ENCODE measurements around the gene TMEM240. TPM values are rescaled to one million over a fixed set of nuclear protein-coding genes. Genes with fewer than 3 reads are reported as not detected.
"Not testable (repeated sequence)": the region's sequence is repeated elsewhere in the genome, so short reads cannot be mapped to it uniquely, and the experiment has no call there.

TMEM240 gene
- total and polyA plus RNA-seq, 10 of the 15 experiments (the other 5 are each of a cell fraction or from before 2014, with no cell fraction given), result 0.17 to 0.49 TPM; not detected in 8

GRCh38 chr1:1489231-1489630 lies 51.2 kb downstream of the TMEM240 start:
- in situ Hi-C loops (cut with MboI) (no loop called here), intact Hi-C loops (cut with micrococcal nuclease; ENCODE audit: unreplicated experiment) (no loop called here)
- no peak overlapping the region for H2AFZ ChIP-seq (ENCODE audit: control insufficient read depth, low read depth, low read length)
- WGBS (ENCODE audit: insufficient coverage, insufficient replicate concordance, low lambda C conversion rate, missing lambda C conversion rate), result 98% methylated on average over 9 of the region's 16 CpGs
- CTCF ChIA-PET, result no interaction called here
- RAD21 ChIA-PET (ENCODE audit: unreplicated experiment), result no interaction called here
- H3K36me3 ChIP-seq (ENCODE audit: control insufficient read depth in 2 of 2, insufficient read depth in 2 of 2, low read length in 1 of 2), result peaks cover 6 to 21% of the 10 kb centered on the region in 2 experiments; a peak in 3 of 4 replicates
- ATAC-seq (no peak), DNase-seq (ENCODE audit: low read depth, low spot score) (no peak), FAIRE-seq (no peak)
- peaks cover 6% of the 10 kb centered on the region; the same call in 2 of the 3 replicates for H3K9me3 ChIP-seq (replicated peaks; ENCODE audit: control insufficient read depth, insufficient read depth, low read length)
- no peak overlapping the region for H3K4me2 ChIP-seq (ENCODE audit: control insufficient read depth, insufficient read depth)
- no peaks in the 10 kb centered on the region for H3K27me3 ChIP-seq (replicated peaks in 1 of 2; ENCODE audit: control insufficient read depth in 2 of 2, insufficient read depth in 2 of 2, low read length in 1 of 2)
- no peak overlapping the region for H3K27ac ChIP-seq (ENCODE audit: control insufficient read depth, insufficient read depth)
- POLR2A ChIA-PET, result no interaction called here
- no peaks in the 10 kb centered on the region for H3K79me2 ChIP-seq (ENCODE audit: control insufficient read depth, insufficient read depth, low read length)
- no peak overlapping the region for H3K4me3 ChIP-seq
- TF ChIP-seq JUND (IDR thresholded peaks at IDR 0.05; ENCODE audit: low read depth, low read length), result no peak
- no peak for TF ChIP-seq POLR2AphosphoS5 (IDR thresholded peaks at IDR 0.05; ENCODE audit: low read length)
- no TSS peak for BruUV-seq (replicated peaks)
- H4K20me1 ChIP-seq (ENCODE audit: control insufficient read depth, insufficient read depth), result no peaks in the 10 kb centered on the region
- H3K9ac ChIP-seq (ENCODE audit: control insufficient read depth, insufficient read depth, low read length), result no peak overlapping the region
- SMC1A ChIA-PET (ENCODE audit: uncharacterized antibody, unreplicated experiment), result no interaction called here
- H3K4me1 ChIP-seq (ENCODE audit: control insufficient read depth, insufficient read depth, low read length), result no peaks in the 10 kb centered on the region

GRCh38 chr1:1487701-1488100 lies 52.7 kb downstream of the TMEM240 start:
- RAD21 ChIA-PET (ENCODE audit: unreplicated experiment), result no interaction called here
- no peaks in the 10 kb centered on the region for H3K79me2 ChIP-seq (ENCODE audit: control insufficient read depth, insufficient read depth, low read length)
- TF ChIP-seq SMAD1 (IDR thresholded peaks at IDR 0.05; ENCODE audit: low read depth, partially characterized antibody) (no peak), POLR2A (IDR thresholded peaks at IDR 0.05; ENCODE audit: low read depth, low read length) (0 out of 2 replicates have a peak, but pooled peaks have one; percentile 8)
- no peaks in the 10 kb centered on the region for H4K20me1 ChIP-seq (ENCODE audit: control insufficient read depth, insufficient read depth)
- H3K4me2 ChIP-seq (ENCODE audit: control insufficient read depth, insufficient read depth), result no peak overlapping the region
- SMC1A ChIA-PET (ENCODE audit: uncharacterized antibody, unreplicated experiment), result no interaction called here
- no peak for ATAC-seq
- POLR2A ChIA-PET, result interaction anchor here (0.8 kb wide), 1 partner anchor 12 kb away, joined by 5 read pairs; no protein-coding TSS in a partner anchor
- no peak for FAIRE-seq
- intact Hi-C loops (cut with micrococcal nuclease; ENCODE audit: unreplicated experiment), result no loop called here
- no peak overlapping the region for H2AFZ ChIP-seq (ENCODE audit: control insufficient read depth, low read depth, low read length)
- WGBS (ENCODE audit: insufficient coverage, insufficient replicate concordance, low lambda C conversion rate, missing lambda C conversion rate), result 92% methylated on average over 18 of the region's 18 CpGs
- no TSS peak for BruUV-seq (replicated peaks)
- no peak overlapping the region for H3K4me3 ChIP-seq
- CTCF ChIA-PET, result no interaction called here
- in situ Hi-C loops (cut with MboI), result no loop called here
- peaks cover 6% of the 10 kb centered on the region; the same call in 2 of the 3 replicates for H3K9me3 ChIP-seq (replicated peaks; ENCODE audit: control insufficient read depth, insufficient read depth, low read length)
- peaks cover 6 to 28% of the 10 kb centered on the region in 2 experiments; a peak in 3 of 4 replicates for H3K36me3 ChIP-seq (ENCODE audit: control insufficient read depth in 2 of 2, insufficient read depth in 2 of 2, low read length in 1 of 2)
- no peak for DNase-seq (ENCODE audit: low read depth, low spot score)
- no peak overlapping the region for H3K27ac ChIP-seq (ENCODE audit: control insufficient read depth, insufficient read depth)
- H3K4me1 ChIP-seq (ENCODE audit: control insufficient read depth, insufficient read depth, low read length), result no peaks in the 10 kb centered on the region
- H3K9ac ChIP-seq (ENCODE audit: control insufficient read depth, insufficient read depth, low read length), result no peak overlapping the region
- no peaks in the 10 kb centered on the region for H3K27me3 ChIP-seq (replicated peaks in 1 of 2; ENCODE audit: control insufficient read depth in 2 of 2, insufficient read depth in 2 of 2, low read length in 1 of 2)

GRCh38 chr1:1485755-1486317 lies 54.6 kb downstream of the TMEM240 start:
- intact Hi-C loops (cut with micrococcal nuclease; ENCODE audit: unreplicated experiment); H3K9ac ChIP-seq (ENCODE audit: control insufficient read depth, insufficient read depth, low read length); H3K4me2 ChIP-seq (ENCODE audit: control insufficient read depth, insufficient read depth); H3K27me3 ChIP-seq (replicated peaks in 1 of 2; ENCODE audit: control insufficient read depth in 2 of 2, insufficient read depth in 2 of 2, low read length in 1 of 2); H4K20me1 ChIP-seq (ENCODE audit: control insufficient read depth, insufficient read depth); H3K9me3 ChIP-seq (replicated peaks; ENCODE audit: control insufficient read depth, insufficient read depth, low read length); CTCF ChIA-PET; BruUV-seq (replicated peaks); FAIRE-seq; DNase-seq (ENCODE audit: low read depth, low spot score); in situ Hi-C loops (cut with MboI); H2AFZ ChIP-seq (ENCODE audit: control insufficient read depth, low read depth, low read length); H3K4me3 ChIP-seq; ATAC-seq; H3K79me2 ChIP-seq (ENCODE audit: control insufficient read depth, insufficient read depth, low read length); H3K27ac ChIP-seq (ENCODE audit: control insufficient read depth, insufficient read depth); RAD21 ChIA-PET (ENCODE audit: unreplicated experiment); SMC1A ChIA-PET (ENCODE audit: uncharacterized antibody, unreplicated experiment); H3K4me1 ChIP-seq (ENCODE audit: control insufficient read depth, insufficient read depth, low read length); POLR2A ChIA-PET: not testable (repeated sequence)
- WGBS (ENCODE audit: insufficient coverage, insufficient replicate concordance, low lambda C conversion rate, missing lambda C conversion rate), result 92% methylated on average over 24 of the region's 31 CpGs
- peaks cover 0 to 22% of the 10 kb centered on the region in 2 experiments; a peak in 3 of 4 replicates for H3K36me3 ChIP-seq (ENCODE audit: control insufficient read depth in 2 of 2, insufficient read depth in 2 of 2, low read length in 1 of 2)

Data from GM12878 (cell line).